A673 (cell line): ENCODE data around the gene ZGRF1. TPM values are rescaled to one million over a fixed set of nuclear protein-coding genes. Genes with fewer than 3 reads are reported as not detected.

ENCODE experiments used
- BruUV-seq: library from RNA; stranded (reverse); fragments of 400-500 nt; replicated peaks from 2 replicates; lab custom pipeline; 2021; lab: Mats Ljungman, UMichigan
- CTCF ChIA-PET: fragments of 300-600 bp; sonication (Branson Sonifier 250); formaldehyde crosslinking; loops from one replicate; lab custom pipeline; 2022; ENCODE audit warnings: antibody characterized with exemption; lab: Charles Lee
- POLR2A ChIA-PET: fragments of 300-600 bp; sonication (Branson Sonifier 250); formaldehyde crosslinking; loops from one replicate; lab custom pipeline; 2022; ENCODE audit warnings: antibody characterized with exemption; ENCODE audit not compliant: low non-redundant PET; lab: Charles Lee
- DNase-seq: peaks from one replicate; pipeline ENCODE4 v3.0.0-alpha.2; 2015; ENCODE audit warnings: low spot score
- H3K27ac ChIP-seq: fragments of 200-600 bp; sonication (generic); 2 replicates; pipeline ENCODE4 v1.5.1; 2016; ENCODE audit warnings: mixed run types, low read depth, mild to moderate bottlenecking, mixed read lengths, antibody characterized with exemption, low read length; ENCODE audit not compliant: poor library complexity, severe bottlenecking
- H3K27me3 ChIP-seq: fragments of 200-600 bp; sonication (generic); replicated peaks from 2 replicates; pipeline ENCODE4 v1.6.1; 2017; ENCODE audit warnings: mixed run types, low read depth, mild to moderate bottlenecking, mixed read lengths, antibody characterized with exemption, low read length; ENCODE audit not compliant: insufficient read depth, poor library complexity
- H3K36me3 ChIP-seq: fragments of 200-600 bp; sonication (generic); 2 replicates; pipeline ENCODE4 v1.6.1; 2016; ENCODE audit warnings: mixed run types, mild to moderate bottlenecking, mixed read lengths, antibody characterized with exemption, low read length; ENCODE audit not compliant: insufficient read depth, poor library complexity, severe bottlenecking
- H3K4me1 ChIP-seq: fragments of 200-600 bp; sonication (generic); 2 replicates; pipeline ENCODE4 v1.6.1; 2017; ENCODE audit warnings: mixed run types, mild to moderate bottlenecking, mixed read lengths, antibody characterized with exemption, low read length; ENCODE audit not compliant: insufficient read depth, poor library complexity, severe bottlenecking
- H3K4me3 ChIP-seq: fragments of 200-600 bp; sonication (generic); 2 replicates; pipeline ENCODE4 v1.5.1; 2016; ENCODE audit warnings: low read depth, mixed run types, mild to moderate bottlenecking, mixed read lengths, low read length; ENCODE audit not compliant: poor library complexity, severe bottlenecking
- H3K9me3 ChIP-seq: fragments of 200-600 bp; sonication (generic); 2 replicates; pipeline ENCODE4 v1.6.1; 2016; ENCODE audit warnings: mixed run types, low read depth, mild to moderate bottlenecking, mixed read lengths, antibody characterized with exemption, low read length; ENCODE audit not compliant: poor library complexity, severe bottlenecking
- EZH2 ChIP-seq: fragments of 200-600 bp; sonication (generic); IDR thresholded peaks from 2 replicates; pipeline ENCODE4 v1.6.1; 2017; ENCODE audit warnings: borderline replicate concordance, low read depth, mild to moderate bottlenecking, mixed read lengths, antibody characterized with exemption, low read length; ENCODE audit not compliant: poor library complexity, severe bottlenecking
- intact Hi-C: fragments of 100-400 bp; cut with micrococcal nuclease; formaldehyde crosslinking; loops from one replicate; pipeline ENCODE4 v1.10.0; 2022; ENCODE audit not compliant: unreplicated experiment
- total RNA-seq: library from RNA; stranded (reverse); gene quantifications from 2 replicates; pipeline ENCODE4 v1.2.3, GENCODE V29; 2021
- TF ChIP-seq, protein P1 (sequence below): fragments of 300-800, 200-600 bp; sonication (generic); conservative IDR thresholded peaks from 2 replicates; pipeline ENCODE4 v1.5.1; 2017; ENCODE audit warnings: low read depth, mild to moderate bottlenecking, antibody characterized with exemption, low read length, moderate library complexity, mixed read lengths

The ZGRF1 gene
- total RNA-seq, 1 experiment from 2014 or later = 31.4 TPM

GRCh38 chr4:112674376-112674775 is 37.7 kb upstream of the ZGRF1 start:
- no peak for TF ChIP-seq EZH2
- TF ChIP-seq, protein P1, sequence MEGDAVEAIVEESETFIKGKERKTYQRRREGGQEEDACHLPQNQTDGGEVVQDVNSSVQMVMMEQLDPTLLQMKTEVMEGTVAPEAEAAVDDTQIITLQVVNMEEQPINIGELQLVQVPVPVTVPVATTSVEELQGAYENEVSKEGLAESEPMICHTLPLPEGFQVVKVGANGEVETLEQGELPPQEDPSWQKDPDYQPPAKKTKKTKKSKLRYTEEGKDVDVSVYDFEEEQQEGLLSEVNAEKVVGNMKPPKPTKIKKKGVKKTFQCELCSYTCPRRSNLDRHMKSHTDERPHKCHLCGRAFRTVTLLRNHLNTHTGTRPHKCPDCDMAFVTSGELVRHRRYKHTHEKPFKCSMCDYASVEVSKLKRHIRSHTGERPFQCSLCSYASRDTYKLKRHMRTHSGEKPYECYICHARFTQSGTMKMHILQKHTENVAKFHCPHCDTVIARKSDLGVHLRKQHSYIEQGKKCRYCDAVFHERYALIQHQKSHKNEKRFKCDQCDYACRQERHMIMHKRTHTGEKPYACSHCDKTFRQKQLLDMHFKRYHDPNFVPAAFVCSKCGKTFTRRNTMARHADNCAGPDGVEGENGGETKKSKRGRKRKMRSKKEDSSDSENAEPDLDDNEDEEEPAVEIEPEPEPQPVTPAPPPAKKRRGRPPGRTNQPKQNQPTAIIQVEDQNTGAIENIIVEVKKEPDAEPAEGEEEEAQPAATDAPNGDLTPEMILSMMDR = no peak
- intact Hi-C loops = no loop called here

GRCh38 chr4:112673686-112674085 is 37.0 kb upstream of the ZGRF1 start:
- Histone ChIP-seq H3K27ac (no peak overlapping the region), H3K9me3 (no peaks in the 10 kb centered on the region), H3K4me3 (no peak overlapping the region), H3K4me1 (no peaks in the 10 kb centered on the region), H3K27me3 (no peaks in the 10 kb centered on the region), H3K36me3 (no peaks in the 10 kb centered on the region)
- TF ChIP-seq, protein P1 = no peak
- no peak for TF ChIP-seq EZH2
- POLR2A ChIA-PET = no interaction called here
- no peak for DNase-seq
- intact Hi-C loops = no loop called here
- CTCF ChIA-PET = no interaction called here
- no TSS peak for BruUV-seq

More at GRCh38 chr4:112674376-112674775, 37.7 kb upstream of the ZGRF1 start:
- POLR2A ChIA-PET = no interaction called here
- no peaks in the 10 kb centered on the region for H3K4me1 ChIP-seq
- H3K27me3 ChIP-seq = no peaks in the 10 kb centered on the region
- no peak overlapping the region for H3K27ac ChIP-seq
- H3K9me3 ChIP-seq = no peaks in the 10 kb centered on the region
- CTCF ChIA-PET = no interaction called here
- H3K4me3 ChIP-seq = no peak overlapping the region
- DNase-seq = no peak
- H3K36me3 ChIP-seq = no peaks in the 10 kb centered on the region
- BruUV-seq = no TSS peak

DNA sequence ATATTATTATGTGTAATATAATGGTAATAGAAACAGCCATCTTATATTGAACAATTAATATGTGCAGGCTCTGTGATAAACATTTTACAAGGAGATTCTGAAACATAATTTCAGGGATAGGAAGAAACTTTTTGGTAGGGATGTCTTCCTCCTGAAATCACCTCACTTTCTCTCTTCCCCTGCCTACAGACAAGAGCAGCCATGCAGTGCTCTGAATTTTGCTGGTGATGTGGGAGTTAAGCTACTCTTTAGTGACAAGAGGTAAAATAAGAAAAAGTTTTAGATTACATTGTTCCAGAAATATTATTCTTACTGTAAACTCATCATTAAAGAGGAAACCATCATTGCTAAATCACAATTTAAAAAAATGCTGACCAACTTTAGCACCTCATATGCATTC is 36.4 kb upstream of the ZGRF1 start:
- Histone ChIP-seq H3K9me3 (no peaks in the 10 kb centered on the region), H3K27ac (no peak overlapping the region), H3K4me3 (no peak overlapping the region), H3K36me3 (no peaks in the 10 kb centered on the region), H3K4me1 (no peaks in the 10 kb centered on the region), H3K27me3 (no peaks in the 10 kb centered on the region)
- POLR2A ChIA-PET = interaction anchor here (0.6 kb wide), 1 partner anchor 1641 kb away, joined by 3 read pairs; no protein-coding TSS in a partner anchor
- CTCF ChIA-PET = no interaction called here
- BruUV-seq = no TSS peak
- TF ChIP-seq, protein P1 = no peak
- no peak for TF ChIP-seq EZH2
- intact Hi-C loops = no loop called here
- DNase-seq = no peak
